HEK293 (cell line): ENCODE results near the gene RMND1.

Experiments used
- CTCF ChIA-PET: fragments of 350-600 bp; formaldehyde crosslinking; extraction: SDS; loops from one replicate; lab custom pipeline; 2021; ENCODE audit warnings: antibody characterized with exemption; lab: Yijun Ruan, JAX
- POLR2A ChIA-PET: fragments of 300-600 bp; formaldehyde crosslinking; extraction: SDS; loops from one replicate; lab custom pipeline; 2020; ENCODE audit warnings: antibody characterized with exemption, inconsistent platforms; lab: Yijun Ruan, JAX
- H3K27ac ChIP-seq: fragments of 200-500 bp; sonication (Bioruptor generic); 2 replicates; pipeline ENCODE4 v1.5.1; 2014; ENCODE audit warnings: low read depth, low read length, control low read depth, inconsistent platforms; ENCODE audit errors: extremely low read depth
- H3K36me3 ChIP-seq, 2 experiments: fragments of 200-500 bp in 1 of 2; sonication (Bioruptor generic) in 1 of 2; 1 replicate in 1 of 2; 2 replicates in 1 of 2; pipeline ENCODE4 v1.5.1; 2014 to 2017; ENCODE audit warnings: inconsistent platforms in 2 of 2, low read length in 2 of 2; ENCODE audit not compliant: control insufficient read depth in 2 of 2, insufficient read depth in 1 of 2
- H3K4me1 ChIP-seq: fragments of 200-500 bp; sonication (Bioruptor generic); 2 replicates; pipeline ENCODE4 v1.5.1; 2014; ENCODE audit warnings: mild to moderate bottlenecking, low read length, inconsistent platforms; ENCODE audit not compliant: control insufficient read depth, insufficient read depth
- H3K4me3 ChIP-seq: 2 replicates; pipeline ENCODE4 v1.5.1; 2011; ENCODE audit warnings: low read depth, mild to moderate bottlenecking, control low read depth, low read length, moderate library complexity
- H3K9me3 ChIP-seq: fragments of 200-500 bp; sonication (Bioruptor generic); 2 replicates; pipeline ENCODE4 v1.5.1; 2014; ENCODE audit warnings: low read depth, low read length, inconsistent platforms; ENCODE audit not compliant: control insufficient read depth, insufficient read depth
- GLI4 ChIP-seq: fragments of 450-650 bp; formaldehyde crosslinking; IDR thresholded peaks from 2 replicates; pipeline ENCODE4 v1.5.1; 2016; ENCODE audit warnings: missing biosample characterization, missing genetic modification characterization
- GLIS1 ChIP-seq: fragments of 450-650 bp; formaldehyde crosslinking; IDR thresholded peaks from 2 replicates; pipeline ENCODE4 v1.5.1; 2016; ENCODE audit warnings: missing biosample characterization, missing genetic modification characterization
- HIC1 ChIP-seq: fragments of 450-650 bp; formaldehyde crosslinking; IDR thresholded peaks from 2 replicates; pipeline ENCODE4 v1.5.1; 2016; ENCODE audit warnings: missing biosample characterization, missing genetic modification characterization
- KLF1 ChIP-seq: fragments of 450-650 bp; formaldehyde crosslinking; IDR thresholded peaks from 2 replicates; pipeline ENCODE4 v1.5.1; 2016; ENCODE audit warnings: missing biosample characterization, missing genetic modification characterization
- RBAK ChIP-seq: fragments of 450-650 bp; formaldehyde crosslinking; IDR thresholded peaks from 2 replicates; pipeline ENCODE4 v1.5.1; 2016; ENCODE audit warnings: missing biosample characterization, missing genetic modification characterization
- SP3 ChIP-seq: fragments of 450-650 bp; formaldehyde crosslinking; IDR thresholded peaks from 2 replicates; pipeline ENCODE4 v1.5.1; 2016; ENCODE audit warnings: missing biosample characterization, missing genetic modification characterization
- TSHZ1 ChIP-seq: fragments of 450-650 bp; formaldehyde crosslinking; IDR thresholded peaks from 2 replicates; pipeline ENCODE4 v1.5.1; 2016; ENCODE audit warnings: missing biosample characterization, missing genetic modification characterization, borderline replicate concordance
- ZBTB48 ChIP-seq: fragments of 450-650 bp; formaldehyde crosslinking; IDR thresholded peaks from 2 replicates; pipeline ENCODE4 v1.5.1; 2016; ENCODE audit warnings: missing biosample characterization, missing genetic modification characterization
- ZFHX2 ChIP-seq: fragments of 450-650 bp; formaldehyde crosslinking; conservative IDR thresholded peaks from 2 replicates; pipeline ENCODE4 v1.5.1; 2016; ENCODE audit warnings: missing biosample characterization, missing genetic modification characterization
- ZNF626 ChIP-seq: fragments of 450-650 bp; sonication (Bioruptor Pico); formaldehyde crosslinking; IDR thresholded peaks from 2 replicates; pipeline ENCODE4 v1.5.1; 2018; ENCODE audit warnings: missing biosample characterization, missing genetic modification characterization, inconsistent platforms
- ZNF704 ChIP-seq: fragments of 450-650 bp; formaldehyde crosslinking; IDR thresholded peaks from 2 replicates; pipeline ENCODE4 v1.5.1; 2016; ENCODE audit warnings: missing biosample characterization, missing genetic modification characterization
- TF ChIP-seq, protein P1 (sequence below): fragments of 450-650 bp; formaldehyde crosslinking; IDR thresholded peaks from 2 replicates; pipeline ENCODE4 v1.5.1; 2016; ENCODE audit warnings: missing biosample characterization, missing genetic modification characterization, low read depth
- TF ChIP-seq, protein P2 (sequence below): fragments of 450-650 bp; formaldehyde crosslinking; IDR thresholded peaks from 2 replicates; pipeline ENCODE4 v1.5.1; 2016; ENCODE audit warnings: missing biosample characterization, missing genetic modification characterization

Gene RMND1

GRCh38 chr6:151413372-151414145, 38.4 kb downstream of the RMND1 start:
- no peak overlapping the region for H3K4me3 ChIP-seq
- TF ChIP-seq RBAK (tag by site-specific recombination), result peak; percentile 42; the same call in 1 of the 2 replicates
- TF ChIP-seq, protein P1, sequence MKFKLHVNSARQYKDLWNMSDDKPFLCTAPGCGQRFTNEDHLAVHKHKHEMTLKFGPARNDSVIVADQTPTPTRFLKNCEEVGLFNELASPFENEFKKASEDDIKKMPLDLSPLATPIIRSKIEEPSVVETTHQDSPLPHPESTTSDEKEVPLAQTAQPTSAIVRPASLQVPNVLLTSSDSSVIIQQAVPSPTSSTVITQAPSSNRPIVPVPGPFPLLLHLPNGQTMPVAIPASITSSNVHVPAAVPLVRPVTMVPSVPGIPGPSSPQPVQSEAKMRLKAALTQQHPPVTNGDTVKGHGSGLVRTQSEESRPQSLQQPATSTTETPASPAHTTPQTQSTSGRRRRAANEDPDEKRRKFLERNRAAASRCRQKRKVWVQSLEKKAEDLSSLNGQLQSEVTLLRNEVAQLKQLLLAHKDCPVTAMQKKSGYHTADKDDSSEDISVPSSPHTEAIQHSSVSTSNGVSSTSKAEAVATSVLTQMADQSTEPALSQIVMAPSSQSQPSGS (tag by site-specific recombination), result no peak
- no peaks in the 10 kb centered on the region for H3K4me1 ChIP-seq
- H3K27ac ChIP-seq, result no peak overlapping the region
- H3K9me3 ChIP-seq, result no peaks in the 10 kb centered on the region
- ChIA-PET POLR2A (interaction anchor here (1.1 kb wide), 1 partner anchor 10 kb away, joined by 3 read pairs; no protein-coding TSS in a partner anchor), CTCF (interaction anchor here (0.6 to 0.7 kb wide), 2 partner anchors 21 to 172 kb away, joined by 3 read pairs; no protein-coding TSS in a partner anchor)
- peaks cover 31 to 85% of the 10 kb centered on the region in 2 experiments for H3K36me3 ChIP-seq

DNA sequence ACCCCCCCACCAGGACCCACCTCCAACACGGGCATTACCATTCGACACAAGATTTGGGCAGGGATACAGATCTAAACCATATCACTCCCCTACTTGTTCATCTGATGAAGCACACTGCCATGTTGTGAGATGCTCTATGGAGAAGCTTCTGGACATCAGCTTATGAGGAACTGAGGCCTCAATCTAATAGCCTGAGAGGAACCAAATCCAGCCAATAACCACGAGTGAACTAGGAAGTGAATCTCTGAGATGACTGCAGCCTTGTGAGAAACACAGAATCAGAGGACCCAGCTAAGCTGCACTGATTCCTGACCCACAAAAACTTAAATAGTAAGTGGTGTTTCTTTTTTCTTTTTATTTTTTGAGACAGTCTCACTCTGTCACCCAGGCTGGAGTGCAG, 39.0 kb downstream of the RMND1 start:
- TF ChIP-seq GLIS1 (tag by site-specific recombination) (no peak), KLF1 (tag by site-specific recombination) (no peak), ZFHX2 (no peak), ZNF704 (no peak), GLI4 (tag by site-specific recombination) (no peak), HIC1 (tag by site-specific recombination) (no peak), ZBTB48 (tag by site-specific recombination) (no peak), TSHZ1 (tag by site-specific recombination) (no peak), ZNF626 (tag by site-specific recombination) (no peak), SP3 (no peak)
- TF ChIP-seq, protein P2, sequence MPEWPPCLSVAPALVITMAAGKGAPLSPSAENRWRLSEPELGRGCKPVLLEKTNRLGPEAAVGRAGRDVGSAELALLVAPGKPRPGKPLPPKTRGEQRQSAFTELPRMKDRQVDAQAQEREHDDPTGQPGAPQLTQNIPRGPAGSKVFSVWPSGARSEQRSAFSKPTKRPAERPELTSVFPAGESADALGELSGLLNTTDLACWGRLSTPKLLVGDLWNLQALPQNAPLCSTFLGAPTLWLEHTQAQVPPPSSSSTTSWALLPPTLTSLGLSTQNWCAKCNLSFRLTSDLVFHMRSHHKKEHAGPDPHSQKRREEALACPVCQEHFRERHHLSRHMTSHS, result no peak
- TF ChIP-seq, all 188 proteins: peak for 0
- ChIA-PET CTCF (no interaction called here), POLR2A (interaction anchor here (1.1 kb wide), 1 partner anchor 10 kb away, joined by 3 read pairs; no protein-coding TSS in a partner anchor)
- H3K27ac ChIP-seq, result no peak overlapping the region
- no peaks in the 10 kb centered on the region for H3K4me1 ChIP-seq
- no peak overlapping the region for H3K4me3 ChIP-seq
- no peaks in the 10 kb centered on the region for H3K9me3 ChIP-seq
- peaks cover 25 to 85% of the 10 kb centered on the region in 2 experiments for H3K36me3 ChIP-seq
